ENCODE measurements around the gene CXCR4.

CXCR4 gene

GRCh38 chr2:136117909-136118818 lies at the start of gene CXCR4:
TSS of gene CXCR4 (minus strand) at chr2:136118149. CDS start at chr2:136118060, 89 bp downstream.
- DNase-seq, result peak; percentile 9 to 52

DNA sequence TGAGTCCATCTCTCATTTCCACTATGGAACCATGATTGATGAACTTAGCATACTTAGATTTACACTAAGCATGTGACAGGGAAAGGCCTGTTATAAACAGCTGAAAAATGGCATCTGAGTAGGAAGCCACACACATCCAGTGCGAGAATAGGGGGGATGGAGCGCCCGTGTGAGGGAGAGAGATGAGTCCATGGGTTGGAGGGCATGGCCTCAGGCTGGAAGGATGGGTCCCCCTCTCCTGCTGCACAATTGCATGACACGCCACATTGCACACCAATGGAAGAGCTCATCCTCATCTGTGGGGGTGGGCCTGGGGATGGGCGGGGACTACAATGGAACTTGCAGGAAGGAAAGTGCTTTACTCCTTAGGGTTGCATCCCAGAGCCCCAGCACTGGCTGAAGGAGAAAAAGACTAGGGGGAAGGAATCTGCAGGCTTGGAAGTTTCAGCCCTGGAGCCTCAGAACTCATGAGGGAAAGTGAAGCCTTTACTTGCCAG lies 46.4 kb upstream of the CXCR4 start:
- DNase-seq, result no peak

DNA sequence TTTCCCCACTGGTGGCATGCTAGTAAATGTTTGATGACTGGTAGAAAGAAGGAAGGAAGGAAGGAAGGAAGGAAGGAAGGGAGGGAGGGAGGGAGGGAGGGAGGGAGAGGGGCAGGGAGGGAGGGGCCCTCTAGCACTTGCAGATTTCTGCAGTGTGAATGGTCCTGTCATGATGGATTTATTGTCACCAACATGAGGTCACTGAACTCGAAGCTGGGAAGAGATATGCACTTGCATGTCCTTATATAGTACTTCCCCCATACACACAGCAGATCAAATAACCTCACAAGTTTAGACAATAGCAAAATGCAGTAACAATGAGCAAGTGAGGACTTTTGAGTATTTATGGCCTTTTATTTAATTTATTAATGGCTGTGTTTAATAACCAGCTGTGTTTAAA lies 44.5 kb upstream of the CXCR4 start:
- DNase-seq, result no peak

DNA sequence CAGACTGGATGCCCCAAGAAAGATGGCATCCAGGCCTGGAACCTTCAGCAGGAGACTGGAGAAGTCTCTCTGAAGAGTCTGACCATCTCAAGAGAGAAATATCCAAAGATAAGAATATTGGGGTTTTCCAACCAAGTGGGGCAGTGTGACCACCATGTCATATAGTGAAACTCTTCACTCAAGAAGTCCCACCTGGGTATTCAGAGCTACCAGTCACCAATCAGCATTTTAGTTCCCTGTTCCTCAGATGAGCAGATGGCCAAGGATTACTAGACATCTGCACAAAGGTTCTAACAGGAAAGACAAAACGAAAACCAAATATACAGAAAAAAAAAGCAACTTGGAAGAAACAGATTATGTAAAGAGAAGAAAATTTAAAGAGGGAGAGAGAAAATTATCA lies 38.5 kb upstream of the CXCR4 start:
- DNase-seq, result no peak

DNA sequence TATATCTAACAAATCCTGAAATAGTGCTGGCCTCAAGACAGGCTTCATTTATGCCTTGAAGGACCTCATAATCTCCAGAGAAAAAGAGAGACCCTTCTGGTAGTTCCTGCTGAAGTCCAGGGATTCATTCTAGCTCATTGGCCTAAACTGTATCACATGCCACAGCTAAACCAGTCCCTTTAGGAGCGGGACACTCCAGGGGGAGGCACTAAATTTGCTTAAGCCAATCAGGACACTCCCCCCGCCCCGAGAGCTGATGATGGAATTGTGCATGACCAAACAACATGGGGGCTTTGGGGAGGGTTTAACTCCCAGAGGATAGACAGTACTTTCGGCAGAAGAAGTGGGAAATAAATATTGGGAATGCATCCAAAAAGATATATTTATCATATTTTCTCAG lies 36.4 kb upstream of the CXCR4 start:
- no peak for DNase-seq

DNA sequence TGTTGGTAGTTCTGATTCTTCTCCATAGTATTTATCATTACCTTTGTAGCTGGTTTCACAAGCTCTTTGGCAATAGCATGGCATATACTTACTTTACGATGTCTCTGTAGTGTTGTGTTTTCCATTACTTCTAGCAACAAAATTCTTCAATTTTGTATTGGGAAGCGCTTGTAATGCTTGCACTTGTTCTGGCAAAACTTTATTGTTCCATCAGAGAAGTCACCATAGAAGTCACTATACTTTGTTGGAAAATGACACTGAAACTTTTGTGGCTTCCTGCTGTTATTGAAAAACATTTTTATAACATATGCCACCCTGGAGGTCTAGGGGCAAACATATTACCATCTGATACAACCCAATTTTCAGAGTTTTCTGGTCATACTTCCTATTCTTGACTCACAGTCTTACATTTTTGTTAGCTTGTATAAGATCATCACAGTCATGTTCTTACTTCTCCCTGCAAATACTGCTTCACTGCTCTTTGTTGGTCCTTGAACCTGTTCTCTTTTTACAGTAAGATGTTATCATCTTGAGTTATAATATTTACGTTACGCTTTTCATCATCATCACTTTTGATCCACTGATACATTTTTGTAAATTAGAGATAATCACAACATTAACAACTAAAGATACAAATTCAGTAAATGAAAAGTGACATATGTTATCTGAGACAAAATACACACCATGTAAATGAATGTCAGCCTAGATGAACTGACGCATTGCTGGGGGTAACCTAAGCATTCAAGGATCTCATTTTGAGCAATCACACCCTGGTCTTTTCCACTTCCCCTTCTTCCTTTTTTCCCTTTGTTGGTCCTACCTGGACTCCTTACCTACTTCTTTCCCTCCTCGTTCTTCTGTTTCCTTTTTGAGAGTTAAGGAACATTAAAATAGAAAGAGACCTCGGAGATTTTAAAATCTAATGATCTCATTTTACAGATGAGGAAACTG lies 33.3 kb upstream of the CXCR4 start:
- no peak for DNase-seq

DNA sequence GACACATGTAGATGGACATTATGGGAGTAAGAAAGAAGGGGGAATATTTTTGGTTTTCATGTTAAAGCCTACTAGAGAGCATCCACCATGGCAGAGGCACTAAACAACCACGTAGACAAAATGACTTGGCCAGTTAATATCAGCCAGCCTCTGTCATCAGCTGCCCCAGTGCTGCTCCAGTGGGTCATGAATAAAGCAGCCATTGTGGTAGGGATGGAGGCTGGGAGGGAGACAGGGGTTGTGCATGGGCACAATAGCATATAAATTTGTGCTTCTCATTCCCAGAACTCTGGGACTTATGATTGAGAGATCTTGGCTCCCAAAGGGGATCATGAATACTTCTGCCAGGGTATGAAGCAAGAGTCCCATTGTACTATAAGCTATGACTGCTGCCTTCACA lies 31.1 kb upstream of the CXCR4 start:
- no peak for DNase-seq

GRCh38 chr2:136146564-136146963 lies 28.6 kb upstream of the CXCR4 start:
- DNase-seq, result no peak

DNA sequence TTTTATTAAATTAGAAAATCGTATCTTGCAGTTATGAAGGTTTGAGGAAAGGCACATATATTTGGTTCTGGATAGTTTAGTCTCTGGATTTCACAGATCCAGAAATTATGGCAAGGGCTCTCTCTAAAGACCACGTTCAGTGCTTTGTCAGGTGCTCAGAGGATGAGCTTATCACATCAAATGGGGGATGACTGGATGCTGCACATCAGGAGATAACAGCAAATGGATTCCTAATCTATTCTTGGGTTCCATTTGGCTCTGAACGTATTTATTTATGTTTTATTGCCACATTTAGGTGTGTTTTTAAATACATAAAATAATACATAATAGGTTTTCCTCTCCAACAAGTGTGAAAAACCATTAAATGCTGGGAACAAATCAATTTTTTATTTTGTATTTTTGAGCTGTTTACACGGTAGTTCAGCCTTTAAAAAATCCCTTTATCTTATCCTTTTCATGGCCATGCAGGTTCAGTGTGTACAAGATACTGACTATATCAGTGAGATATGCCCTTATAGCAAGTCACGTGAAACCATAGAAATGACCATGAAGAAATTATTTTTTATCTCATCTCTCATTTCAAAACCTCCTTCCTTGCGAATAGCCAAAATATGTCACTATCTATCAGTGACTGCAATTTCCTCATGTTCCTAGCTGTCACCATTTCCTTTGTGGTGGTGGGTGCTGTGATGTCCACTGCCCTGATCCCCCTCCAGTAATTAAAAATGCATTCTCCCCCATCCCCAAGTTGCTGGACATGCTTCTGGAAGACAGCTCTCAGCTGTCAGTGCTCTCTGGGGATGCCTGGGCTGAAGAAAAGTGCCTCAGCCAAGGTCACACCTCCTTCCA lies 25.9 kb upstream of the CXCR4 start:
- no peak for DNase-seq

DNA sequence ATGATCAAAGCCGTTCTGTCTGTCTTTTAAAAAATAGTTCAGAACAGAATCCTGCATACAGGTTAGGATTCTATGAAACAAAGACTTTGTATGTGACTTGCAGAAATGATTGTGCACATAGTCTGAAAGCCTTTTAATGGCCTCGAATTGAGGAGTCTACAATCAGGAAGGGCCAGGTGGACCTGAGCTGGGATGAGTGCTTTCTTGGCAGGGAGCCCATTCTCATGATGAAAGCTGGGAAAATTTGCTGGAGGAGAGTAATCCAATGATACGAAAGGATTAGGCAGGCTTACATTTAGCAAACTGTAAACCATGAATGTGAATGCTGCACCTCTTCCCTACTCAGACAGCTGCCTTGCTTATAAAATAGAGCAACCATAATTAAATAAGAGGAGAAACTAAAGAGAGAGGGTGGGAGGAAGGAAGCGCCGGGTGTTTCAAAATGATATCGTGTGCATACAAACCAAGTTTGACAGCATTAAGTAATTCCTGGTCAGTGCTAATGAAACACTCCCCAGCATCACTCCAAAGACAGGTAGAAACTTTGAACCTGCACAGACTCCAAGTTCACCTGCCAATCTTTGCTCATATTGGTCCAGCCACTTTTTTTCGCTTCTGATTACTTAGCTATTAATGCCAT lies 23.7 kb upstream of the CXCR4 start:
- DNase-seq, result no peak

GRCh38 chr2:136139631-136140030 lies 21.7 kb upstream of the CXCR4 start:
- DNase-seq, result no peak

- no peak for DNase-seq
Measured at GRCh38 chr2:136137982-136138381, 20.0 kb upstream of the CXCR4 start.

GRCh38 chr2:136136931-136137330 lies 19.0 kb upstream of the CXCR4 start:
- no peak for DNase-seq

GRCh38 chr2:136135921-136136906 lies 18.3 kb upstream of the CXCR4 start:
- DNase-seq, result no peak

- DNase-seq, result no peak
Measured at GRCh38 chr2:136135462-136135861, 17.5 kb upstream of the CXCR4 start.

DNA sequence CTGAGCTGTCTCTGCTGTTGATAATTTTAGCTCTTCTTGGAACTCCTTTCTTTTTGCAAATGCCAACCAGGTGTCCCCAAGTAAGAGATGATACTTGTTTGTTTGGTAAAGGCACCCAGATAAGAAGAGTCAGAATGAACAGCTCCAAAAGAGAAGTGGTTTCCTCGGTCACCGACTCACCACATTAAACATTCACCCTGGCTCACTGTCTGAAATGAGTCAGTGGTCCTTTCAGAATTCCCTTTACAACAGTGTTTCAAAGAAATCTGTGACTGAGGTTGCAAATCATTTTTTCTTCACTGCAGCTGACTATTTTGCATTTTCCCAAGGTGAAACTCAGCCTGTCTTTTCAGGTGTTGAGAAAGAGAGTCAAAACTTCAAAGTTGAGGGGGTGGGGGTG lies 16.2 kb upstream of the CXCR4 start:
- DNase-seq, result no peak

GRCh38 chr2:136133586-136133985 lies 15.6 kb upstream of the CXCR4 start:
- no peak for DNase-seq

GRCh38 chr2:136133176-136133575 lies 15.2 kb upstream of the CXCR4 start:
- DNase-seq, result no peak

DNA sequence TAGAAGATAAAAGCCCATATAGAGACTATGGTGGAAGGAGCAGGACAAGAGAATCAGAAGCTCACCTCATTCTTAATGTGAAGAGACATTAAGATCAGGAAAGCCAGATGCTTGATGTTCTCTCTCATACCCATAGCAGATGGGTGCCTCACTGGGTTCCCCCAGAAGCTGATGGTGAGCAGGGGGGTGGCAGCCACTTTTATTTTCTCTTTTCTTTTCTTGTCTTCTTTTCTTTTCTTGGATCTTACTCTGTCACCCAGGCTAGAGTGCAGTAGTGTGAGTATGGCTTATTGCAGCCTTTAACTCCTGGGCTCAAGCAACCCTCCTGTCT lies 14.8 kb upstream of the CXCR4 start:
- DNase-seq, result no peak

GRCh38 chr2:136131961-136132824 lies 14.2 kb upstream of the CXCR4 start:
- DNase-seq, result no peak

All from SW 1271 (cell line).